ENCODE measurements around the gene RAPGEF2.
A peak's percentile ranks its signal among the peaks of the same experiment; 100 is the strongest.
"Not testable (repeated sequence)": the region's sequence is repeated elsewhere in the genome, so short reads cannot be mapped to it uniquely, and the experiment has no call there.

Gene RAPGEF2

GRCh38 chr4:159068139-159068538 lies 34.7 kb upstream of the RAPGEF2 start:
- TF ChIP-seq ZNF146 (tag by site-specific recombination; IDR thresholded peaks at IDR 0.05) (peak; percentile 98), ZNF580 (tag by site-specific recombination; IDR thresholded peaks at IDR 0.05) (peak; percentile 18; the same call in 1 of the 2 replicates)
- H3K4me1 ChIP-seq (ENCODE audit: control insufficient read depth, insufficient read depth, low read length); POLR2A ChIA-PET: not testable (repeated sequence)

GRCh38 chr4:159069922-159070321 lies 33.0 kb upstream of the RAPGEF2 start:
- no peaks in the 10 kb centered on the region for H3K36me3 ChIP-seq (ENCODE audit: control insufficient read depth in 2 of 2, insufficient read depth in 1 of 2, low read length in 2 of 2)
- H3K4me3 ChIP-seq (ENCODE audit: low read depth, low read length), result no peak overlapping the region
- H3K27ac ChIP-seq (ENCODE audit: extremely low read depth, low read depth, low read length), result no peak overlapping the region
- TF ChIP-seq PRDM6 (tag by site-specific recombination; IDR thresholded peaks at IDR 0.05), result peak; percentile 91
- no peak for TF ChIP-seq ZNF138 (tag by site-specific recombination; IDR thresholded peaks at IDR 0.05; ENCODE audit: borderline replicate concordance)
- no peak for TF ChIP-seq ZNF19 (tag by site-specific recombination; IDR thresholded peaks at IDR 0.05; ENCODE audit: low read depth)
- no peak for TF ChIP-seq ZNF830 (tag by site-specific recombination; IDR thresholded peaks at IDR 0.05; ENCODE audit: low read depth)
- no peak for TF ChIP-seq ZNF501 (tag by site-specific recombination; IDR thresholded peaks at IDR 0.05)
- peak; percentile 40; the same call in 1 of the 2 replicates for TF ChIP-seq ZBTB48 (tag by site-specific recombination; IDR thresholded peaks at IDR 0.05)
- TF ChIP-seq OSR2 (tag by site-specific recombination; IDR thresholded peaks at IDR 0.05), result peak; percentile 53; the same call in 1 of the 2 replicates
- no peak for TF ChIP-seq ZNF449 (tag by site-specific recombination; IDR thresholded peaks at IDR 0.05)
- CTCF ChIA-PET, result no interaction called here
- peaks cover 9% of the 10 kb centered on the region for H3K4me1 ChIP-seq (ENCODE audit: control insufficient read depth, insufficient read depth, low read length)
- H3K9me3 ChIP-seq (ENCODE audit: control insufficient read depth, insufficient read depth, low read depth, low read length), result no peaks in the 10 kb centered on the region
- POLR2A ChIA-PET, result no interaction called here

More at GRCh38 chr4:159068139-159068538, 34.7 kb upstream of the RAPGEF2 start:
- H3K36me3 ChIP-seq (ENCODE audit: control insufficient read depth in 2 of 2, insufficient read depth in 1 of 2, low read length in 2 of 2); H3K4me3 ChIP-seq (ENCODE audit: low read depth, low read length); CTCF ChIA-PET; H3K27ac ChIP-seq (ENCODE audit: extremely low read depth, low read depth, low read length); H3K9me3 ChIP-seq (ENCODE audit: control insufficient read depth, insufficient read depth, low read depth, low read length): not testable (repeated sequence)

GRCh38 chr4:159070742-159071141 lies 32.1 kb upstream of the RAPGEF2 start:
- H3K4me1 ChIP-seq (ENCODE audit: control insufficient read depth, insufficient read depth, low read length), result peaks cover 9% of the 10 kb centered on the region
- H3K4me3 ChIP-seq (ENCODE audit: low read depth, low read length), result no peak overlapping the region
- H3K36me3 ChIP-seq (ENCODE audit: control insufficient read depth in 2 of 2, insufficient read depth in 1 of 2, low read length in 2 of 2), result no peaks in the 10 kb centered on the region
- H3K27ac ChIP-seq (ENCODE audit: extremely low read depth, low read depth, low read length), result no peak overlapping the region
- ChIA-PET POLR2A (interaction anchor here (1.0 kb wide), 1 partner anchor 37 kb away, joined by 3 read pairs; no protein-coding TSS in a partner anchor), CTCF (no interaction called here)
- no peaks in the 10 kb centered on the region for H3K9me3 ChIP-seq (ENCODE audit: control insufficient read depth, insufficient read depth, low read depth, low read length)
- TF ChIP-seq ZNF518A (tag by site-specific recombination; conservative IDR thresholded peaks at IDR 0.05; ENCODE audit: low read depth) (no peak), MZF1 (tag by site-specific recombination; IDR thresholded peaks at IDR 0.05; ENCODE audit: borderline replicate concordance) (no peak), ZNF677 (tag by site-specific recombination; IDR thresholded peaks at IDR 0.05) (no peak), PRDM10 (tag by site-specific recombination; IDR thresholded peaks at IDR 0.05) (no peak), ZNF112 (tag by site-specific recombination; IDR thresholded peaks at IDR 0.05) (no peak), ZNF324 (tag by site-specific recombination; IDR thresholded peaks at IDR 0.05) (no peak), ZXDB (tag by site-specific recombination; IDR thresholded peaks at IDR 0.05) (no peak), ZNF423 (tag by site-specific recombination; IDR thresholded peaks at IDR 0.05) (no peak), ZNF2 (tag by site-specific recombination; IDR thresholded peaks at IDR 0.05) (no peak)

All from HEK293 (cell line).